ENCODE results near the gene HELZ. TPM values are rescaled to one million over a fixed set of nuclear protein-coding genes. Genes with fewer than 3 reads are reported as not detected.

HELZ gene
- total RNA-seq, 1 experiment from 2014 or later: 40.5 TPM

DNA sequence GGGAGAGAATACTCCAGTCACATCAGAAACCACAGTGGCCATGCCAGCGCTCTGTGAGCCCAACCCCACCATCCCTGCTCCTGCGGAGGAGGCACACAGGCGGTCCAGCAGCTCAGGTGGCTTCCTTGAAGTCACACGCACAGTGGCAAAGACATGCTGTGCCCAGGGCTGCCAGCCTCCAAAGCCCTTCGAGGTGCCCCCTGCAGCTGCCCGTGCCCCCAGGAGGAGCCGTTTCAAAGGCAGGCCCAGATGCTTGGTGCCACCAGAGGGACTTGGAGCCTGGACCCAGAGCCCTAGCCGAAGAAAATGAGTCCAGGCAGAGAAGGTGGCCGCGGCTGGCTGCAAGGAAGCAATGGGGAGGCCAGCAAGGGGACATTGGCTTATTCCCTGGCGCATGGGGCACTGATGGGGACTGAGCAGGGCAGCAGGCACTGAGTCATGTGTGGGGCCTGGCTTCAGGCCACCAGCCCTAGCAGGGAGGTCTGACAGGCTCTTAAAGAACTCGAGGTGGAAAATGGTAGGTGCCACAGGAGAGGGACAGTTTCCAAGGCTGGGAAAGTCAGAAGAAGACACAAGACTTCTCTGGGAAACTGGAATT is 217.9 kb downstream of the HELZ start:
- H3K4me2 ChIP-seq (ENCODE audit: low read length): no peak overlapping the region
- H3K9me3 ChIP-seq (ENCODE audit: control insufficient read depth in 1 of 2, insufficient read depth in 1 of 2, low read depth in 1 of 2, low read length in 2 of 2): no peaks in the 10 kb centered on the region
- H3K9me2 ChIP-seq (ENCODE audit: insufficient read depth): no peaks in the 10 kb centered on the region
- intact Hi-C loops (cut with micrococcal nuclease): no loop called here
- H3K4me1 ChIP-seq (ENCODE audit: control insufficient read depth in 1 of 2, insufficient read depth in 2 of 2, low read length in 2 of 2): peaks cover 0 to 2% of the 10 kb centered on the region in 2 experiments; a peak in 1 of 4 replicates
- peak; percentile 29; the same call in 1 of the 2 replicates for ATAC-seq
- no peaks in the 10 kb centered on the region for H3K27me3 ChIP-seq (ENCODE audit: insufficient read depth, low read length)
- no TSS peak for BruUV-seq (replicated peaks)
- no peak overlapping the region for H3K9ac ChIP-seq (ENCODE audit: low read length)
- RAD21 ChIA-PET (ENCODE audit: low non-redundant PET in 1 of 2, low total read pairs in 2 of 2, uncharacterized antibody in 2 of 2, unreplicated experiment in 2 of 2): no interaction called here
- CTCF ChIA-PET: no interaction called here
- H2AFZ ChIP-seq (ENCODE audit: low read depth, low read length, poor library complexity, severe bottlenecking): no peak overlapping the region
- H3K4me3 ChIP-seq (replicated peaks in 1 of 2; ENCODE audit: low read depth in 1 of 2, low read length in 2 of 2): no peak overlapping the region
- no peaks in the 10 kb centered on the region for H3K36me3 ChIP-seq (ENCODE audit: control insufficient read depth in 1 of 2, insufficient read depth in 2 of 2, low read length in 2 of 2)
- H3K27ac ChIP-seq (ENCODE audit: low read depth, low read length): no peak overlapping the region
- no peak for DNase-seq (ENCODE audit: low read depth, low spot score)
- TF ChIP-seq SRF (IDR thresholded peaks at IDR 0.05; ENCODE audit: low read depth): no peak
- TF ChIP-seq EGR1 (IDR thresholded peaks at IDR 0.05; ENCODE audit: low read depth): no peak
- no peak for TF ChIP-seq TCF7L2 (IDR thresholded peaks at IDR 0.05; ENCODE audit: borderline replicate concordance, extremely low read depth, insufficient read depth, insufficient read length)
- no peak for TF ChIP-seq ELF1 (IDR thresholded peaks at IDR 0.05; ENCODE audit: borderline replicate concordance, low read depth)
- TF ChIP-seq, protein P1, sequence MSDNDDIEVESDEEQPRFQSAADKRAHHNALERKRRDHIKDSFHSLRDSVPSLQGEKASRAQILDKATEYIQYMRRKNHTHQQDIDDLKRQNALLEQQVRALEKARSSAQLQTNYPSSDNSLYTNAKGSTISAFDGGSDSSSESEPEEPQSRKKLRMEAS (IDR thresholded peaks at IDR 0.05): no peak
- TF ChIP-seq FOSL1 (IDR thresholded peaks at IDR 0.05; ENCODE audit: low read depth): no peak
- no peak for TF ChIP-seq ZFX (IDR thresholded peaks at IDR 0.05)
- TF ChIP-seq SIN3A (IDR thresholded peaks at IDR 0.05; ENCODE audit: low read depth): no peak
- TF ChIP-seq ZNF274 (IDR thresholded peaks at IDR 0.05; ENCODE audit: low read depth, low read length): no peak
- TF ChIP-seq JUND (IDR thresholded peaks at IDR 0.05): no peak
- no peak for TF ChIP-seq CBX3 (IDR thresholded peaks at IDR 0.05; ENCODE audit: low read depth)
- TF ChIP-seq POLR2AphosphoS5 (IDR thresholded peaks at IDR 0.05; ENCODE audit: low read depth, low read length): no peak
- TF ChIP-seq RAD21 (IDR thresholded peaks at IDR 0.05; ENCODE audit: low read depth): no peak
- POLR2A ChIA-PET: no interaction called here
- H4K20me1 ChIP-seq (ENCODE audit: insufficient read depth): no peaks in the 10 kb centered on the region
- H3K79me2 ChIP-seq (ENCODE audit: insufficient read depth, low read length): no peaks in the 10 kb centered on the region

DNA sequence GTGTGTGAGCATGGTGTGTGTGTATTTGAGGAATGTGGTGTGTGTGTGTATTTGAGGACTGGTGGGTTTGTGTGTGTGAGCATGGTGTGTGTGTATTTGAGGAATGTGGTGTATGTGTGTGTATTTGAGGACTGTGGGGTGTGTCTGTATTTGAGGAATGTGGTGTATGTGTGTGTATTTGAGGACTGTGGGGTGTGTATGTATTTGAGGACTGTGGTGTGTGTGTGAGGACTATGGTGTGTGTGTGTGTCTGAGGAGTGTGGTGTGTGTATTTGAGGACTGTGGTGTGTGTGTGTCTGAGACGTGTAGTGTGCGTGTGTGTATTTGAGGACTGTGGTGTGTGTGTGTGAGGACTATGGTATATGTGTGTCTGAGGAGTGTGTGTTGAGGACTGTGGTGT is 218.7 kb downstream of the HELZ start:
- no TSS peak for BruUV-seq (replicated peaks)
- ChIA-PET RAD21 (ENCODE audit: low non-redundant PET in 1 of 2, low total read pairs in 2 of 2, uncharacterized antibody in 2 of 2, unreplicated experiment in 2 of 2) (no interaction called here), CTCF (no interaction called here), POLR2A (no interaction called here)
- H4K20me1 ChIP-seq (ENCODE audit: insufficient read depth): no peaks in the 10 kb centered on the region
- no peaks in the 10 kb centered on the region for H3K9me3 ChIP-seq (ENCODE audit: control insufficient read depth in 1 of 2, insufficient read depth in 1 of 2, low read depth in 1 of 2, low read length in 2 of 2)
- intact Hi-C loops (cut with micrococcal nuclease): no loop called here
- no peaks in the 10 kb centered on the region for H3K27me3 ChIP-seq (ENCODE audit: insufficient read depth, low read length)
- H3K9me2 ChIP-seq (ENCODE audit: insufficient read depth): no peaks in the 10 kb centered on the region
- no peak overlapping the region for H2AFZ ChIP-seq (ENCODE audit: low read depth, low read length, poor library complexity, severe bottlenecking)
- H3K4me1 ChIP-seq (ENCODE audit: control insufficient read depth in 1 of 2, insufficient read depth in 2 of 2, low read length in 2 of 2): peaks cover 0 to 7% of the 10 kb centered on the region in 2 experiments; a peak in 2 of 4 replicates
- no peak overlapping the region for H3K4me3 ChIP-seq (replicated peaks in 1 of 2; ENCODE audit: low read depth in 1 of 2, low read length in 2 of 2)
- H3K9ac ChIP-seq (ENCODE audit: low read length): no peak overlapping the region
- no peaks in the 10 kb centered on the region for H3K36me3 ChIP-seq (ENCODE audit: control insufficient read depth in 1 of 2, insufficient read depth in 2 of 2, low read length in 2 of 2)
- no peak overlapping the region for H3K27ac ChIP-seq (ENCODE audit: low read depth, low read length)
- ATAC-seq (no peak), DNase-seq (ENCODE audit: low read depth, low spot score) (no peak)
- no peaks in the 10 kb centered on the region for H3K79me2 ChIP-seq (ENCODE audit: insufficient read depth, low read length)
- H3K4me2 ChIP-seq (ENCODE audit: low read length): no peak overlapping the region
- TF ChIP-seq JUND (IDR thresholded peaks at IDR 0.05) (no peak), RAD21 (IDR thresholded peaks at IDR 0.05; ENCODE audit: low read depth) (no peak), CTCF (IDR thresholded peaks at IDR 0.05 in 2 of 3, conservative IDR thresholded peaks at IDR 0.05 in 1 of 3; ENCODE audit: borderline replicate concordance in 1 of 3, insufficient read depth in 1 of 3, low read depth in 2 of 3, low read length in 2 of 3) (no peak), ELF1 (IDR thresholded peaks at IDR 0.05; ENCODE audit: borderline replicate concordance, low read depth) (no peak), YY1 (IDR thresholded peaks at IDR 0.05; ENCODE audit: extremely low read depth, insufficient replicate concordance, low read depth, low read length) (no peak), SP1 (IDR thresholded peaks at IDR 0.05; ENCODE audit: low read depth) (no peak), CBX3 (IDR thresholded peaks at IDR 0.05; ENCODE audit: low read depth) (no peak), EGR1 (IDR thresholded peaks at IDR 0.05; ENCODE audit: low read depth) (no peak), CEBPB (IDR thresholded peaks at IDR 0.05; ENCODE audit: low read depth) (no peak), ZNF274 (IDR thresholded peaks at IDR 0.05; ENCODE audit: low read depth, low read length) (no peak)
- TF ChIP-seq, protein P2, sequence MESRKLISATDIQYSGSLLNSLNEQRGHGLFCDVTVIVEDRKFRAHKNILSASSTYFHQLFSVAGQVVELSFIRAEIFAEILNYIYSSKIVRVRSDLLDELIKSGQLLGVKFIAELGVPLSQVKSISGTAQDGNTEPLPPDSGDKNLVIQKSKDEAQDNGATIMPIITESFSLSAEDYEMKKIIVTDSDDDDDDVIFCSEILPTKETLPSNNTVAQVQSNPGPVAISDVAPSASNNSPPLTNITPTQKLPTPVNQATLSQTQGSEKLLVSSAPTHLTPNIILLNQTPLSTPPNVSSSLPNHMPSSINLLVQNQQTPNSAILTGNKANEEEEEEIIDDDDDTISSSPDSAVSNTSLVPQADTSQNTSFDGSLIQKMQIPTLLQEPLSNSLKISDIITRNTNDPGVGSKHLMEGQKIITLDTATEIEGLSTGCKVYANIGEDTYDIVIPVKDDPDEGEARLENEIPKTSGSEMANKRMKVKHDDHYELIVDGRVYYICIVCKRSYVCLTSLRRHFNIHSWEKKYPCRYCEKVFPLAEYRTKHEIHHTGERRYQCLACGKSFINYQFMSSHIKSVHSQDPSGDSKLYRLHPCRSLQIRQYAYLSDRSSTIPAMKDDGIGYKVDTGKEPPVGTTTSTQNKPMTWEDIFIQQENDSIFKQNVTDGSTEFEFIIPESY (IDR thresholded peaks at IDR 0.05; ENCODE audit: extremely low read depth, insufficient replicate concordance, low read length): no peak
